Stimulated activated CD8-positive, alpha-beta memory T cell treated with anti-CD3 and anti-CD28 coated beads, Interleukin-12 subunit alpha, Interleukin-12 subunit beta, amount 100 ng/mL, for 24 hours (primary cell): Measurements from ENCODE around the gene BDP1.
"Not testable (repeated sequence)": the region's sequence is repeated elsewhere in the genome, so short reads cannot be mapped to it uniquely, and the experiment has no call there.

ENCODE experiments used
- DNase-seq: peaks from one replicate; pipeline ENCODE4 v3.0.0-alpha.2; 2020; ENCODE audit errors: extremely low read depth

The BDP1 gene

DNA sequence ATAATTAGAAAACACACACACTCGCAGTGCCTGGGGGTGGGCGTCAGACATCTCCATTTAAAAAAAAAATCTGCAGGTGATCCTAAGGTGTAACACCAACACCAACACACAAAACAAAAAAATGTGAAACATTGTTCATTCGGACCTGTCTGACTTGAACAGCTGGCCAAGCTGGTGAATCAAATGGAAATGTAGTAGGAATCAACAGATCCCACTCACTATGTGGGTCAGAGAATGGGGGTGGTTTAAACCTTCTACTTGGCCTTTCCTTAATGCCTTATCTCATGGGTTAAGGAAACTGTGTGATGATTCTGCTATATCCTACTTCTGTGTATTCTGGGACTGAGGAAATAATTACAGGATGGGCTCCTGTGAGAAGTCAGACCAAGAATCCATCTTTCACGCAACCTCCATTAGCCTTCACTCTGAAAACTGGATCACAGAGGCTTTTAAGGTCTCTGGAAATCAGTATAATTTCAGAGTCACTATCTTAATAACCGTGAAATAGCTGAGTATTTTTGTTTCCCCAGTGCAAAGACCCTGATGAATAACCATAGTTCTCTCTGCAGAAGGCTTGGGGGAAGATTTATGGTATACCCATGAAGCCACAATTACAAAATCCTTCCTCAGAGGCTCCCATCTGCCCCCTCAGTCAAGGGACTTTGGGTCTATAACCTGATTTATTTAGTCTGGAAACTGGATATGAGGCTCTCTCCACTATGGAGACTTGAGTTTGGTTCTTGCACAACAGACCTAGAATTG, 114.5 kb downstream of the BDP1 start:
- no peak for DNase-seq

DNA sequence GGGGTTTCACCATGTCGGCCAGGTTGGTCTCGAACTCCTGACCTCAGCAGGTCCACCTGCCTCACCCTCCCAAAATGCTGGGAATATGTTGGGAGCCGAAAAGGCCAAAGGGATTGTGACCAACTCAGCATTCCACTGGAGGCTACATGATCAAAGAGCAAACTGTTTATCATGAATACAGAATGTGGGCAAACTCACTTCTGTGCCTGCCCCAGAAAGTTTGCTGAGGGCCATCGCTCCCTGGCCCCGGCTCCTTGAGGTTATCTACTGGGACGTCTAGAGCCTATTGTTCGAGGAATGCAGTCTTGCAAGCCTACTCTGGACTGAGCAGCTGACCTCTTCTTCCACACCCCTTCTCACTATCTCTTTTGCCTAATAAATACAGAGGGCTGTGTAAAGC, 116.4 kb downstream of the BDP1 start:
- DNase-seq: not testable (repeated sequence)

DNA sequence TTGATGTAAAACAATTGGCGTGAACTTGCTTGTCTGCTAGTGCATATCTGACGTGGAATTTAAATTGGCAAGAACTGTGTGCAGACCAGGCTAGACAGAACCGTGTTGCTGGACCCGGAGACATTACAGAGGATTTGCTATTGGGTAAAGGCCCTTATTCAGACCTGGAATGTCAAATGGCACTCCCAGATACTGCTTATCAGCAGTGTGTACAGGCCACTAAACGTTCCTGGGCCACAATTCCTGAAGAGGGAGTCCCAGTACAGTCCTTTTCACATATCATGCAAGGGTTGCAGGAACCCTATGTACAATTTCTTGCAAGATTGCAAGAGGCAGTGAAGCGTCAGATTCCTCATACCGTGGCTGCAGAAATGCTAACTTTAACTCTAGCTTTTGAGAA, 118.1 kb downstream of the BDP1 start:
- no peak for DNase-seq

GRCh38 chr5:71575588-71575987, 120.1 kb downstream of the BDP1 start:
- not testable (repeated sequence) for DNase-seq

DNA sequence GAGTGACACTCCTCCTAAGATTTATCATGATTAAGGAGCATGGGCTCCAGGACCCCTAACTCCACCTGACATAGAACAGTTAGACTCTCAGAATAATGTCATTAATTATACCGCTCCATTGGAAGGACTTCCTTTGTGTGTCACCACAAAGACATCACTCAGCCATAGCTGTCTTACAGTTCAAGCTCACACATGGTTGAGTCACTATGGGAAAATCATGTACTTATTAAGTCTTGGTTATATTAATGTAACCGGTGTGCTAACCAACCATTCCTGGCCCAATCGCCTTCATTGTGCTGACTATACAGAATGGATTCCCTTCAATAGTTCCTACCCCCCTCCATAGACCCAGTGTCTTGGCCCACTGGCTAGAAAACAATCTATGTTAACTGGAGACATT, 120.8 kb downstream of the BDP1 start:
- no peak for DNase-seq

DNA sequence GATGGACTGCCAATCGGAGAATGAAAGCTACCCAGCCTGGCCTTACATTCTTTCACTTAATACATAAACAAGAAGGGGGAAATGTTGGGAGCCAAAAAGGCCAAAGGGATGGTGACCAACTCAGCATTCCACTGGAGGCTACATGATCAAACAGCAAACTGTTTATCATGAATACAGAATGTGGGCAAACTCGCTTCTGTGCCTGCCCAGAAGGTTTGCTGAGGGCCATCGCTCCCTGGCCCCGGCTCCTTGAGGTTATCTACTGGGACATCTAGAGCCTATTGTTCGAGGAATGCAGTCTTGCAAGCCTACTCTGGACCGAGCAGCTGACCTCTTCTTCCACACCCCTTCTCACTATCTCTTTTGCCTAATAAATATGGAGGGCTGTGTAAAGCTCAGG, 122.4 kb downstream of the BDP1 start:
- DNase-seq: not testable (repeated sequence)

GRCh38 chr5:71582945-71583584, 127.6 kb downstream of the BDP1 start:
- no peak for DNase-seq

GRCh38 chr5:71586052-71586940, 130.8 kb downstream of the BDP1 start:
- DNase-seq: no peak

DNA sequence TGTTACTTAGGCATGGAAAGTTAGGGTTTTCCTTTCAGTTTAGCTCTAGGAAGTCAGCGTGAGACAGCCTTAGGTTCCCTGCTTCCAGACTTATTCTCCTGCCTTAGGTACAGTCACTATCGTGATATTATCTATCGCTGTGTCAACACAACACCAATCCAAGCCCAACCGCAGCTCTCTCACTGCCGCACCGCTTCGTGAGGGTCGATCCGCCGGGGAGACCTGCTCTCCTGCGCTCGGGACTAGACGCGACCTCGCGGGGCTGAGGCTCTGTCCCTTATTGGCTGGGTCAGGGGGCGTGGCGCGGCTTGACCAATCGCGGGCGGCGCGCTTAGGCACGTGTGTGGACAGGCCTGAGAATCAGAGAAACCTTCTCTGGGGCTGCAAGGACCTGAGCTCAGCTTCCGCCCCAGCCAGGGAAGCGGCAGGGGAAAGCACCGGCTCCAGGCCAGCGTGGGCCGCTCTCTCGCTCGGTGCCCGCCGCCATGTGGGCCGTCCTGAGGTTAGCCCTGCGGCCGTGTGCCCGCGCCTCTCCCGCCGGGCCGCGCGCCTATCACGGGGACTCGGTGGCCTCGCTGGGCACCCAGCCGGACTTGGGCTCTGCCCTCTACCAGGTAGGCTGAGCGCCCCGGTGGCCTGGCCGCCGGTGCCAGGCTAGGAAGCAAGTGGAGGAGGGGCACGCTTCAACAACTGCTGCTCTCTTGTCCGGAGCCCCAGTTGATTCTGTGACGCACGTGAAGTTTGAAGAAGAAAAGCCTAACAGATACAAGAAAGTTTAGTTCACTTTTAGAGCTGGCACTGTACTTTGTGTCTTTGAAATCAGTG, 131.7 kb downstream of the BDP1 start, which contains the start of gene MCCC2:
Gene MCCC2 (plus strand): TSS at position 400 of the 825 bp plus-strand sequence. CDS start 86 bp downstream, at position 486.
- DNase-seq: peak; percentile 94

- DNase-seq: no peak
Measured at GRCh38 chr5:71587766-71588532, 132.5 kb downstream of the BDP1 start.

DNA sequence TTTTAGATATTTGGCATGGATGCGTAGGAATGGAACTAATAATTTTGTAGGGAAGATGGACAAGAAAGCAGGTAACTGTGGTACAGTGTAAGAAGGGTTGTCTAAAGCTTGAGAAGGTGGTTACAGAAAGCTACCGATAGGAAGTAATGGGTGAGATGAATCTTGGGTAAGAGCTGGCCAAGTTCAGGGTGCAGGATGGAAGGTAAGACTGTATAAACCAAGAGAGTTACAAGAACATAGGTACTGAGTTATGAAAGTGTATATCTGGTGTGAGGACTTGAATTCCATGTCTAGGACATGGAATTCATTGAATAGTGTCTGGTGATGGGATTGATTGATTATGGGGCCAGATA, 133.1 kb downstream of the BDP1 start:
- no peak for DNase-seq

DNA sequence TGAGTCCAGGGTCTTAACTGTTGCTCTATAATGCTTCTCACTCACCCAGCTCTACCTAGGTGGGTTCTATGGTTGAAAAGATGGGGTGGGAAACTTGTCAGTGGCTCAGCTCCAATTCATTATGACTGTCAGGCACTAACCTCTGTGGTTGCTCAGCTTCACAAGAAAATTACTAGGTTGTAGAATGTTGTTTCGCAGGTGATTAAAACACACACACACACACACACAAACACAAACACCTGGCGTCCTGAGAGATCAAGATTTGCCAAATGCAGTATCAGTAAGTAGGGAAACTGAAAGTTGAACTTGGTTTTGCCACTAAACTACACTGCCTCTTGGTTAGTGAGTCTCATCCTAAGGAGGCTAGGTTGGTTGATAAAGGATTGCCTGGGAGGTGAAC, 134.5 kb downstream of the BDP1 start:
- no peak for DNase-seq

GRCh38 chr5:71591100-71591499, 135.6 kb downstream of the BDP1 start:
- DNase-seq: no peak

GRCh38 chr5:71596169-71596568, 140.7 kb downstream of the BDP1 start:
- DNase-seq: no peak

GRCh38 chr5:71597001-71597400, 141.6 kb downstream of the BDP1 start:
- DNase-seq: no peak

DNA sequence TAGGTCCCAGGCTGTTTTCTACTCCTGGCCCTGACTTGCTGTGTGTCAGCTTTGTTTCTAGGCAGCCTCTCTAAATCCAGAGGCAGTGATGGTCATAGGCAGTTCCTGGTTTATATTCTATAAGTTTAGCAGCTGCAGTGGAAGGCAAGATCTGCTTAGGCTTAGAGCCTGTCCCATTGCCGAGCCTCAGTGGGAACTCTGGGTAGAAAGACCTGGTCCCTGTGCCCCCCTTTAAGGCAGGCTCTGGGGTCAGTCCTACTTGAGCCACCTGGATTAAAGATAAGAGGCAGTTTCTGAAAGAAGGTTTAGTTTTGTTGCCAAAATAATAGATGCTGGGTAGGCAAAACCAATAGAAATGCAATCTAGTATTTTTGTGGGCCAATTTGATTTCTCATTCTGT, 145.3 kb downstream of the BDP1 start:
- no peak for DNase-seq

DNA sequence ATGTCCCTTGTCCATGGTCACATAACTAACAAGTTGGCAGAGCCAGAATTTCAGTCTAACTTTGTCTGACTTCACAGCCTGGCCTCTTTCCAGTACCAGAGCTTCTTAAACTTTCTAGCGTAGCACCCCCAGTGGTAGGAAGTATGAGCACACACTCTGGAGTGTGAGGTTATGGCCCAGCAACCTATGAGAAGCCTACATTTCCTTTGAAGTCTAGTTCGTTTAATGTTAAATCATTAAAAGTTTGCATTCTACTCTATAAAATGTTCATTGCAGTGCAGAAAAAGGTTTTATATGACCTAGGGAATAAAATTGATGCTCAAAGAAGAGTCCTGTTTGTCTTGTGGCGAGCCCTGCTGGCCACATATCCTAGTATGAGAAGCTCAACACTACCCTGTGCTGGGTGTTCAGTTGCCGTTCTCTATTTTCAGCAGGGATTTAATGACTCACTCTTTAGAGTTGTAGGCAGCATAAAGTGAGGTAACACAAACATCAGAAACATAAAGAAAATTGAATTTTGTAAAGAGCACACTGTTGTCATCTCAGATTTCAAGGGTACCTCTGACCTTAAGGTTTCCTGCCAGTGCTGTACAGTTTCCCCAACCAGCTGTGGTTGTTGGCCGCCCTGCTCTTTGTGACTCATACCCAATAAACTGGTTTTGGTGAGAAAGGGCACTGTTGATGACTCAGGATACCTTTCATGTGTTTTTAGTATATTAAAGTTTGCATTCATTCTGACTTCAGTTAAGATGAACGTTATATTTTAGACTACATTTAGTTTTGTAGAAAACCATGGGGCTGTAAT, 146.0 kb downstream of the BDP1 start:
- peak; percentile 45 for DNase-seq

DNA sequence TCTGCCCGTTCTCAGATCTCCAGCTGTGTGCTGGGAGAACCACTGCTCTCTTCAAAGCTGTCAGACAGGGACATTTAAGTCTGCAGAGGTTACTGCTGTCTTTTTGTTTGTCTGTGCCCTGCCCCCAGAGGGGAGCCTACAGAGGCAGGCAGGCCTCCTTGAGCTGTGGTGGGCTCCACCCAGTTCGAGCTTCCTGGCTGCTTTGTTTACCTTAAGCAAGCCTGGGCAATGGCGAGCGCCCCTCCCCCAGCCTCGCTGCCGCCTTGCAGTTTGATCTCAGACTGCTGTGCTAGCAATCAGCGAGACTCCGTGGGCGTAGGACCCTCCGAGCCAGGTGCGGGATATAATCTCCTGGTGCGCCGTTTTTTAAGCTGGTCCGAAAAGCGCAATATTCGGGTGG, 154.5 kb downstream of the BDP1 start:
- DNase-seq: not testable (repeated sequence)

DNA sequence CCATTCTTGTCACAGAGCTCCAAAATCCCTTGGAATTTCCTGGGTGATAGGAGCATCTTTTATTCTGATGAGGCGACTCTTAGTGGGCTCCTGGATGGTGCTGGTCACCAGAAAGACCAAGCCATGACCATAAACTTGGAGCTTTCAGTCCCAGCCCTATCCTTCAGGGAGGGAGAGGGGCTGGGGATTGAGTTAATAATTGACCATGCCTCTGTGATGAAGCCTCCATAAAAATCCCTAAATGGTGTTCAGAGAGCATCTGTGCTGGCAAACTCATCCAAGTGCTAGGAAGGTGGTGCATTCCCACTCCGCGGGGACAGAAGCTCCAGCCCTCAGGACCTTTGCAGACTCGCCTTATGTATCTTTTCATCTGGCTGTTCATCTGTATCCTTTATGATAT, 160.4 kb downstream of the BDP1 start:
- no peak for DNase-seq
